LHCN-M2 (cell line): Measurements from ENCODE around the gene ZBTB47. TPM values are rescaled to one million over a fixed set of nuclear protein-coding genes. Genes with fewer than 3 reads are reported as not detected.

Experiments used
- DNase-seq: peaks from one replicate; pipeline ENCODE4 v3.0.0-alpha.2; 2012; ENCODE audit warnings: low read depth
- total RNA-seq: library from RNA; depleted of rRNA; stranded (reverse); fragments of >200 nt; gene quantifications from 2 replicates; pipeline ENCODE4 v1.2.3, GENCODE V29; 2014

The ZBTB47 gene
- total RNA-seq, 1 experiment from 2014 or later = 33.2 TPM

- no peak for DNase-seq
Measured at GRCh38 chr3:42698216-42698910, 44.9 kb downstream of the ZBTB47 start.

DNA sequence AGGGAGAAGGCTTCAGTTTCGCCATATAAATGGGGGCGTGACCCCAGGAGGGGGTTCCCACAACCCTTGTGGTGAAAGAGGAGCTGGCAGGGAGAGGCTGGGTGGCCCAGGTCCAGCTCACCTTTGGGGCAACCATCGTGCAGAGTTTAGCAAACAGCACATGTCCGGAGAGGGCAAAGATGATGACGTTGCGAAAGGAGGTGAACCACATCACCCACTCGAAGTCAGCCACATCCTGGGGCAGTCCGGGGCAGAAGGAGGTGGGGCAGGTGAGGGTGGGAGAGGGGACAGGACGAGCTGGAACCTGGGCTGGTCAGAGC is 45.4 kb downstream of the ZBTB47 start:
- no peak for DNase-seq

DNA sequence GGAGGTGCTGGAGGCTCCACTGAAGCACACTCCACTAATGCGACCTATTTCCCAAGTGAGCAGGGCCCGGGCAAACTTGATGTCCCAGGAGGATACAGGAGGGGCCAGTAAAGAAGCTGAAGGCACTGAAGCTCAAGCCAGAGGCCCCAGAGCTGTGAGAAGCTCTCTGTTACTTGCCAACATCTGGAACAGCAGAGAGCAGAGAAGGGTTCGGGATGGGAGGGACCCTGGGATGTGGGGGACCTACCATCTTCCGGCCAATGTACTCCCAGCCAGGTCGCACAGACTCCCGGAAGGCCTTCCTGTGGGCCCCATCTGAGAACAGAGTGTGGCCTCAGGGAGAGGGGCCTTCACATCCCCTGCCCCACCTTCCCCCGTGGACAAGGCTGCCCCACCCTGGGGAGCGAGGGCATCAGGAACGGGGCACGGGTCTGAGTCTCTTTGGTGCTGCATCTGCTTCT is 46.0 kb downstream of the ZBTB47 start:
- DNase-seq = no peak

GRCh38 chr3:42700366-42701288 is 47.1 kb downstream of the ZBTB47 start:
- no peak for DNase-seq

- DNase-seq = peak; percentile 54
Measured at GRCh38 chr3:42701371-42702065, 48.0 kb downstream of the ZBTB47 start.

DNA sequence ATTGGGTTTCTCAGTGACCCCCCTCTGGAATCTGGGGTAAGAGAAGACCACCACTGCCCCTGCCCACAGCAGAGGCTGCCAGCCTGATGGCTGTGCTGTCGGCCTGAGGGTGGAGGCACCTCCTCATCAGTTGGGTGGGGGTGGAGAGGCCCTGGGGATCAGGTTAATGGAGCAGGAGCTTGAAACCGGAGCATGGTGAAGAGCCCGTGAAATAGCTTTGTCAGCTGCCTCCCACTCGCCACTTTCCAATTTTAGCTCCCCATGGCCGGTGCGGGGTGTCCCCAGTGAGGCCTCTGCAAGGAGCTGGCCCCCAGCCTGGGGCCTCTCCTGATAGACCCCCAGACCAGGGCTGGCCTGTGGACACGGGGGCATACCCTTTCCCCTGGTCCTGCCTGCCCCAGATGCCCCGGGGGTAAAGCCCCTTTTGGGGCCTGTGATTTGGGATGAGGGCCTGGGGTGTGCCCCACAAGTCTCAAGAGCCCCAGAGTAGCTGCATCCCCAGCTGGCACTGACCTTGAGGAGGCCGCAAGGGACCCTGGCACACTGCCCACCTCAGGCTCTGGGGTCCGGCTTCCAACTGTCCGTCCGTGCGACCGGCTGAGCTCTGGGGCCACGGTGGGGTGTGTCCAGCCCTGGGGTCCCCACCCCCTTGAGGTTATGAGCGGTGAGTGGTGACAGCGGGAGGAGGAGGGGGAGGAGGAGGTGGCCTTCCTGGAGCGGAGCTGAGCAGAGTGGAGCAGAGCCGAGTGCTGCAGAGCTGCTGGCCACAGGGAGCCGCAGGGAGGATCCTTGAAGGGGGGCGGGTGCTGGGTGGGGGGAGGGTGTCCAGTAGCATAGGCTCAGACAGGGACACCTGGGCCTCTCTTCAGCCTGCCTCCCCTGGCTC is 48.8 kb downstream of the ZBTB47 start, which contains the start of gene HHATL:
Gene HHATL (minus strand): TSS at position 733 of the 886 bp plus-strand sequence. CDS start 1,972 bp downstream, outside the sequence.
- DNase-seq = no peak

GRCh38 chr3:42702982-42703694 is 49.6 kb downstream of the ZBTB47 start:
- DNase-seq = no peak

DNA sequence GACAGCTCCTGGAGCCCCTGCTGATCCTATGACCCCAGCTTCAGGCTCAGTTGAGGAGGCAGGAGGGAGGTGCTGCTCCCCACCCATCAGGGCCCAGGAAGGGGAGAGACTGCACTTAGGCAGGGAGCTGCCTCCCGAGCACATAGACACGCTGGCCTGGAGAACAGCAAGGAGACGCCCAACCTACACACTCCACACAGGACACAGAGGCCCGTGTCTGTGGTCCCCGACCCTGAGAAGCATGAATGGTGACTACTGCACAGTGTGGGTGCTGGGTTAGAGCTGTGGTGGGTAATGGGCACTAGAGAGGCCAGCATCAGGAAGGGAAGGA is 50.2 kb downstream of the ZBTB47 start:
- no peak for DNase-seq

DNA sequence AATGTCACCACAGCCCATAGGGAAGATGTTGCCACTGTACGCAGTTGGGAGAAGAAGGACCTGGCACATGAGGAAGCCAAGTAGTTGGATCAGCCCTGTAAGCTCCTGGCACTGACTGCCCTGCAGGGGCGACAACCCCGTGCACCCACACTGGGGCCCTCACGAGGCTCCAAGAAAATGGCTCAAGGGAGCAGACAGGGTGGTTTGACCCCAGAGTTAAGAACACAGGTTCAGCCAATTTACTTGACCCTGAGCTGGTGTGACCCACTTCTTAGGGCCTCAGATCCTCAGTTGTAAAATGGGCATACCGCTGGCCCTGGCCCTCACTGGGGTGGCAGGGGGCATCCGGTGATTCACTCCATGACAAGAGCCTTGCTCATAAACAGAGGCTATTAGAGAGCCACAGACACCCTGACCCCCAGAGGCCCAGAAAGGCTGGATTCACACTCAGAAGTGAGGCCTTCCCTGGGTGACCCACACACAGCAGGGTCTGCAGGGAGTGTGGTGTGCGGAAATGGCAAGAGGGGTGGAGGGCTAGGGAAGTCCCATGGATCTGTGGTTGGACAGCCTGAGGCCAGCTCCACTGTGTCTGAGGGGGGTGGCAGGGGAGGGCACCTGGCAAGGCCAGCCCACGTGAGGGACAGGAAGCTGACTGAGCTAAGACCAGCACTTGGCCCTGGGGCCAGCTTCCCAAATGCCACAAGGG is 50.8 kb downstream of the ZBTB47 start:
- no peak for DNase-seq

GRCh38 chr3:42705058-42705767 is 51.7 kb downstream of the ZBTB47 start:
- DNase-seq = no peak

DNA sequence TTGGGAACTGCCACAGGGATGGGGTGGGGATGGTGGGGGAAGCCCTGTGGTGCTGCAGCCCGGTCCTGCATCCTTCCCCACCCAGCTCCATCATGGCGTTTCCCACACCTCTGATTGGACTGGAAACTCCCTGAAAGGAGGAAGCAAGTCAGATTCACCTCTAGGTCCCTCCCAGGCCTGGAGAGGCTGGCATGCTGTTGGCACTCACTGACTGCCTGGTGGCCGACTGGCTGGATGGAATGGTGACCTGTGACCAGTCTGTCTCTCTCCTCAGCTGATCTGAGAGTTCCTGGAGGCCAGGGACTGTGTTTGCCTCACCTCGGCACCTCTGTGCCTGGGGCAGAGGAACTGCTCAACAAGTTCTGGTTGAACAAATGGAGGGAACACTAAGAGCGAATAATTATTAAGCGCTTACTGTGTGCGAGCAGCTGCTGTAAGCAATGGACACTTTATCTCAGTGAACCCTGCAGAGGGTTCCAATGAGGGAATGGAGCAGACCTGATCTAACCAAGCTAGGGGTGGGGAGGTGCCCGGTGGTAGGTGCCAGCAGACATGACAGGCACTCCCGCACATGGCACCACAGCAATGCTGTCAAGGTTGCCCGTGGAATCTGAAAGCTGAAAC is 52.6 kb downstream of the ZBTB47 start:
- no peak for DNase-seq

DNA sequence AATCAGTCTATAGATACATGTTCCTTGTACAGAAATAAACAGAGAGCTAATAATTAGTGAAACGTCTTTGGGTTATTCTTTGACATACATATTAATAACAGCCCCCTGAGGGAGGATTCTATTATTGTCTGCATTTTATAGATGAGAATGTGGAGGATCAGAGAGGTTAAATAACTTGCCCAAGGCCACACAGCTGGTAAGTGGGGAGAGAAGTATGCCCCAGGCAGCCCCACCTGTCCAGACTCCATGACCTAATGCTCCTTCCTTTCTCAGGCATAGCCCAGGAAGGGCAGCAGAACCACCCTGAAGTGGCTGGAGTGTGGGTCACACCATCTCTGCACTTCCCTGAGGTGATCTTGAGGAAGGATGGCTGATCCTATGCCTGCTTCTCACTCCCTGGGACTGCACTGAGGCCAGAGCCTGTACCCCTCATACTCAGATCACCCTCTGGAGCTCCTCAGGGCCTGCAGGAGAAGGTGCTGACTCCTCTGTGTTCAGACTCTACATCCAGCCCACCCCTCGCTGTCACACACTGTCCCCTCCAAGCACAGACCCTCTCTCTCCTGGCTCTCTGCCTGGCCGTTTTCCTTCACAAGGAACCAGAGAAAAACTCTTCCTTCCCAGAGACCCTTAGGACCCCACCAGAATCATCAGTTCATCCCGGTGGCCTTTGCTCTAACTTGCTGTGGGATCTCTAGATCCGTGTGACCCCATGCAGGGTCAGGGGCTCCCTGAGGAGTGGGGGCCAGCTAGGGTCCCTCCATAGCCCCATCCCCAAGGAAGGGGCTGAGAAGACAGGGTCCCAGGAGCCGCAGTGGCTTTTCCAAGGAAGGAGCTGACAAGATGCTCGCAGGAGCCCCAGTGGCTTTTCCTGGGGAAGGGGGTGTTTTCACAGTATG is 53.5 kb downstream of the ZBTB47 start:
- DNase-seq = no peak

DNA sequence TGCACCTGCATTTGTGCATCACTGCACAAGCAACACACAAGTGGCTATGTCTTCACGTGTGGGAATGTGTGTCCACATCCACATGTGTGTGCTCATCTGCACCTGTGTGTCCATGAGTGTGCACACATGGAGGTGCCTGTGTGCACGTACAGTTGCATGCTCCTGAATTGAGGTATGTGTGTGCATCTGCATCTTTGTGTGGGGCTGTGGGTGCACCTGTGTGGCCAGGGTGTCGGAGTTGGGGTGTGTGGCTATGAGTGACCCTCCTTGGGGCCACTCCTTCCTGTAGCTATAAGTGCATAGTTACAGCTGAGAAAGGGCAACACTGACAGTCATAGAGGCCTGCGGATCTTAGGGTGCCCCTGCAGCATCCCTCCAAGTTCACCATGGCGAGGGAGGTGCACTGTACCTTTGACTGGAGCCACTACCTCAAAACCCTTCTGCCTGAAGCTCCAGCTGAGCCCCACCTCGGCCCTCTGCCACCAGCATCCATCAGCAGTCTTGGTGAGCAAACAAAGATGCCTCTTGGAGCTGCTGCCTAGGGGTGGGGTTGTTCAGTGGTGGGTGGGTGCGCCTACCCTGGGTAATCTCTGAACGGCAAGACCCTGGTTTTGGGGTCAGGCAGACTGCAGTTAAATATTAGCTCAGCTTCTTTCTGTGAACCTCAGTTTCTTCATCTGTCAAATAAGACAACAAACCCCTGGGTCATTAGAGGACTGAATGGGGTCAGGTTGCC is 54.3 kb downstream of the ZBTB47 start:
- no peak for DNase-seq

- no peak for DNase-seq
Measured at GRCh38 chr3:42708611-42709151, 55.2 kb downstream of the ZBTB47 start.

DNA sequence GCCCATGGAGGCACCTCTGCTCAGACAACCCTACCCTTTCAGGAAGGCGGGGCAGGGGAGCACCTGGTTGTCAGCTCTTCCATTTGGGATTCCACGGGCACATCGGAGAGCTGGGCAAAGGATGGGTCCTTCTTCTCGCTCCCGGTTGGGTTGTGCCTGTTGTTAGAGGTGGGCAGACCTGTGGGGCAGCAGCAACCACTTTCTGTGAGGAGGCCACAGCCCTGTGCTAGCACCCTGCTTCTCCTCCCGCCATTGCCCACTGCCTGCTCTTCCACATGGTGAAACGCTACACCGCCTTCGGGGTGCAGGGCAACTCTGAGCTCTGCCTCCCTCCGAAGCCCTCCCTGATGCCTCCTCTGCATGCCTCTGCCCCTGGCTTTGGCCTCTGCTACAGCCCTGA is 56.1 kb downstream of the ZBTB47 start:
- no peak for DNase-seq

DNA sequence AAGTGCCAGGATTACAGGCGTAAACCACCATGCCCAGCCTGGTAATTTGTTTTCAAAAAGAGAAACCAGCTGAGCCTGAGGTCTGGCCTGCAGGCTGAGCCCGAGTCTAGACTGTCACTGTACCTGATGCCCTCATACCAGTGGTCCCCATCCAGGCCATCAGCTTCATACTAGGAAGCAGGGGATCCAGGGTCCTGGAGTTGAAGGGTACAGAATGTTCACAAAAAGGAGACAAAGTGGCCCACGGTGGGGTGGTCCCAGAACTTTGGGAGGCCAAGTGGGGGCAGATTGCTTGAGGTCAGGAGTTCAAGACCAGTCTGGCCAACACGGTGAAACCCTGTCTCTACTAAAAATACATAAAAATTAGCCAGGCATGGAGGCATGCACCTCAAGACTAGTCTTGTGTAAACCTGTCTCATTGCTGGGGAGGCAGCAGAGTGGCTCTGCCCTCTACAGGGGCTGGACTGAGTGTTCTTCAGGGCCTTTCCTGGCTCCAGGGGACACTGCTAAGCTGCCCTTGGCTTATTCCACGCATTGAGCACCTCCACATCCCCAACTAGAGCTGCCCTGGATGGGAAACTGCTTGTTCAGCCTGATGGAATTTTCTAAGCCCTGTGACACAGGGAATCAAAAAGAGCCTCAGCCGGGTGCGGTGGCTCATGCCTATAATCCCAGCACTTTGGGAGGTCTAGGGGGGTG is 57.0 kb downstream of the ZBTB47 start:
- no peak for DNase-seq
